GM18507 (cell line): Measurements from ENCODE around the gene CITED4.

ENCODE experiments used
- DNase-seq: peaks from one replicate; pipeline ENCODE4 v3.0.0; 2011; ENCODE audit warnings: low read depth; ENCODE audit not compliant: insufficient read length; ENCODE audit errors: extremely low spot score
- FAIRE-seq: peaks from 2 replicates; lab custom pipeline; 2011; peaks lifted over from hg19 to GRCh38; lab: Jason Lieb, UNC

The CITED4 gene

DNA sequence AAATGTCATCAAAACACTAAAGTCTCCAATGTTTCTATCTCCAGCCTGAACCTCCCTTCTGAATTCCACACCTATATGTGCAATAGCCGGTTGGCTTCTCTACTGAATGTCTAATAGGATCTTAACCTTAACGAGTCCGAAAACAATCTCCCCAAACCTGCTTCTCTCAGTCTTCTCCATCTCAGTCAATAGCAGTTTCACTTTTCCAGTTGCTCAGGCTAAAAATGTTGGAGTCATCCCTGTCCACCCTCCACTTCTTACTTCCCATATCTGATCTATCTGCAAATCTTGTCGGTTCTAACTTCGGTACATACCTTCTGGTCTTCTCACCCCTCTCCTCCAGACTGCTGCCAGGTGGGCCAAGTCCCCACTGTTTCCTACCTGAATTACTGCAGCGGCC is 25.5 kb upstream of the CITED4 start:
- no peak for DNase-seq
- no peak for FAIRE-seq

DNA sequence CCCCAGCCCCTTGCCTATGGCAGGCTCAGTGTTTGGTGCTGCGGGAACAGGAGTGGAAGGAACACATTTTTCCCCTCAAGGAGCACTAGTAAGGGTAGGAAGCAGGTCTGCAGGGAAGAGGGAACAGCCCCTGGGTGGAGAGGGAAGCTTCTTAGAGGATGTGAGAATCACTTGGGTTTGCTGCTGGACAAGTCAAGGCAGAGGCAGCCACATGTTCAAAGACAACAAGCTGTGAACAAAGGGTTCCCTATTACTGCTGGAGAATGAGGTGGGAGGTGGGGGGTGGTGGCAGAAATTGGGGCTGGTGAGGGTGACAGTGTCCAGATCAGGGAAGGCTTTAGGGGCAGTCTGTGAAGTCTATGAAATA is 24.8 kb upstream of the CITED4 start:
- DNase-seq (no peak), FAIRE-seq (no peak)

DNA sequence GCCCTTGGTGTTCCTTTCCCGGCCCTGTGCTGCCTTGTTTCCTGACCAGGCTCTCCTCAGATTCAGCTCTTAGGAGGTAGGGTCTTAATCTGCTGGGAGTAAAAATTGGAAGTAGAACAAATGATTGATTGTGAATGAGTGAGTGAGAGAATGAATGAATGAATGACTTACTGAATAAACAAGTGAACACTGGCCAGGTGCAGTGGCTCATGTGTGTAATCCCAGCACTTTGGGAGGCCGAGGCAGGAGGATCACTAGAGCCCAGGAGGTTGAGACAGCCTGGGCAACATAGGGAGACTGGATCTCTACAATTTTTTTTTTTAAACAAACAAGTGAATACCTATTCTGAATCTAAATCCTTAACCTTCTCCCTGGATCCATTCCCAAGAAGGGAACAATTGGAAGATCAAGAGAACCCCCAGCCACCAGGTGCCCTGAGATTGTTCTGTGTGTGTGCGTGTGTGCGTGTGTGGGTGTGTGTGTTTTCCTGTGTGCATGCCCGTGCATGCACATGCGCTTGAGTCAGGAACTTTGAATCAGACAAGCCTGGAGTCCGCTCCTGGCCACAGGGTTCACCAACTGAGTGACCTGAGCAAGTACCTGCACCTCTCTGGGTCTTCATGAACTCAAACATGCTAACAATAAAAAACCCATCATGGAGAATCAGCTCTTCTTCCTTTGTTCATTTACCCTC is 24.3 kb upstream of the CITED4 start:
- DNase-seq (no peak), FAIRE-seq (no peak)

DNA sequence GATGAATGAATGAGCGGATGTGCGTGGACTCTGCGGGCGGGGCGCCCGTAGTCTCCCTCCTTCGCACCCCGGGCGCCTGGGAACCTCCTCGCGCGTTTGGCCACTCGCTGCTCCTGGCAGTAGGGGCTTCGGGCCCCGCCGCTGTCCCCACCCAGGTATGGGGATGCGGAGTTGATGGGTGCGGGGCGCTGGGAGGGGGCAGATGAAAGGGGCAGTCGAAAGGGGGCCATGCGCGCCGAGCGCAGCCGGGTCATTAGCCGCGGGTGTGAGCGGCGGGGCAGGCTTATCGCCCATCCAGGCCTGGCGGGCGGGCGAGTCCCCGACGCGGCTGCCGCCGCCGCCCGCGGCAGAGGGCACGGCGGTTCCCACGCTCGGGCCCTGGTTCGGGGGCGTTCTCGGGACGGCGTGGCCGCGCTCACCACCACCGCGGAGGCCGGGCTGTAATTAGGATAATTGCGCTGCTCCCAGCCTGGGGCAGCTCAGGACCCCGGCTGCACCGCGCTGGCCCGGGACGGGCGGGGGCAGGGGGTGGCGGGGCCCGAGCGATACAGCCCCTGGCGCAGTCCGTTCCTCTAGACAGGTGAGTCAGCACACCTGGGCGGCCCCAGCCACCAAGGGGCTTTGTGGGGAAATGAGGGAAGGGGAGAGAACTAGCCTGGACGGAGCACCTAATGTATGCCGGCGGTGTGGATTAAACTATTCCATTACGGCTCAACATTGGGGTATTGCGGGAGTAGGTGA is 22.1 kb upstream of the CITED4 start:
- FAIRE-seq (no peak), DNase-seq (no peak)

DNA sequence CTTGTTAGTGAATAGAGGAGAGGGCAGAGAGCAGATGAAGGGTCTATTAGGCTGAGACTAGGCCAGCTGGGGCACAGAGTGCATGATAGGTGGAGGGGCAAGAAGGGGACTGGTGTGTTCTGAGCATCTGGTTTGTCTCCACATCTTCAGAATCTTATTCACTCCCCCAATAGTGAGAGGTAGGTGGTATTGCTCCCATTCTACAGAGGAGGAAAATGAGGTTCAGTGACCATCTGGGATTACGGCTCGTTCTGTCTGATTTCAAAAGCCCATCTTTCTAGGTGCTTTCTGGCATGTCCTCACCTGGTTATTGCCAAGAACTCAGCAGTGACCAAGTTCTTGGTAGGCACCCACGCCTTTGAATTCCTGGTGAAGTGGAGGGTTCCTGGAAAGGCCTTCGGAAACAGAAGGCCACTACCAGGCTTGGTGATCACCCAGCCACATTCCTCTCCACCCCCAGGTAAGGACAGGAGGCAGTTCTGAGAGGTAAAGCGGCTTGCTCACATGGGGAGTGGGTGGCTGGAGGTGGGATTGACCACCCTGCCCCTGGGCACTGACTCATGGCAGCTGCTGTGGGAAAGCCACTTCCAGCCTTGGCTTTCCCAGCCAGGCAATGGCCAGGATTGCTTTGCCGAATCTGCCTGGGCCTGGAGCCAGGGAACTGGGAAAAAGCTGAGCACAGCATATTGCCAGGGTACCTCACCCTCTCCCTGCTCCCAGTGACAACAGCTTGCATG is 18.8 kb upstream of the CITED4 start:
- no peak for DNase-seq
- no peak for FAIRE-seq

DNA sequence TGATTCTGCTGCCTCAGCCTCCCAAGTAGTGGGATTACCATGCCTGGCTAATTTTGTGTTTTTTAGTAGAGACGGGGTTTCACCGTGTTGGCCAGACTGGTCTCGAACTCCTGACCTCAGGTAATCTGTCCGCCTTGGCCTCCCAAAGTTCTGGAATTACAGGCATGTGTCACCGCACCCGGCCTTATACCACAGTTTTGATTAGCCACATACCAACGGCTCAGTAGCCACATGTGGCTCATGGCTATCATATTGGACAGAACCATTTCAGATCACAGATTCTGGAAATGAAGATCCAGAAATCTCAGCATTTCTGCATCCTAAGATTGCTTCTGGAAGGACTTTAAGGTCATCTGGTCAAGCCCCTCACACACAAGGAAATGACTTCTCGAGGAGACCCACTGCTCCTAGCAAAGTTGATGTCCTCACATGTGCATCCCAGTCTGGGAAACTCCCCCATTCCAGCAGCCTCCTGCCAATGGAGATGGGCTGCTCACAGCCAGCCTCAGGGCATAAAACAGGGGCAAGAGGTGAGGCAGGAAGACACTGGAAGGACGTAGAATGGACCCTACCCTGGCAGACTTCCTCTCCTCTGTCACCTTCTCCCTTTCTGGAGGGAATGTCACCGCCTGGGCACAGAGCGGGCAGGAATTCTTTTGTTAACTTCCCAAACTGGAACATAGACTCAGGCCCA is 17.5 kb upstream of the CITED4 start:
- DNase-seq (no peak), FAIRE-seq (no peak)

DNA sequence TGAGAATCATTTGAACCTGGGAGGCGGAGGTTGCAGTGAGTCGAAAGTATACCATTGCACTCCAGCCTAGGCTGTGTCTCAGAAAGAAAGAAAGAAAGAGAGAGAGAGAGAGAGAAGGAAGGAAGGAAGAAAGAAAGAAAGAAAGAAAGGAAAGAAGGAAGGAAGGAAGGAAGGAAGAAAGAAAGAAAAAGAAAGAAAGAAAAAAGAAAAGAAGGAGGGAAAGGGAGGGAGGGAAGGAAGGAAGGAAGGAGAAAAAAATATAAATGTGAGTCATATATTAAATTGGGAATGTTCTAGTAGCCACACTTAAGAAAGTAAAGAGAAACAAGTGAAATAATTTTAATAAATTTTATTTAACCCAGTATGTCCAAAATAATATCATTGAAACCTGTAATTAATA is 16.7 kb upstream of the CITED4 start:
- no peak for FAIRE-seq
- DNase-seq = no peak

DNA sequence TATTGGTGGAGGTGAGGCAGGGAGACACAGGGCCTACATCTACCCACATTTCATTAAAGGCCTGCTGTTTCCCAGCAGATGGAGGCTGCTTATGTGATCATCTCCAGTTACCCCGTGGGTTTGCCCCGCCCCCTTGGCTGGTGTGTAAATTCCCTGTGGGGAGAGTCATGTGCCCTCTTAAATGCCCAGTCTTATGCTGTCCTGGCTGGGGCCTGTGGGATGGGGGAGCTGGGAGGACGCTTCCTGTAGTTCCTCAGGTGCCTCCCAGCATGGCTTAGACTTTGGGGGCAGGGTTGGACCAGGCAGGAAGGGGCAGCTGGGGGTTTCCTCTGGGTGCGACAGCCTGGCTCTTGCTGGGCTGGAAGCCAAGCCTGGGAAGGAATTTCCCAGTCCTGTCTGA is 15.5 kb upstream of the CITED4 start:
- DNase-seq (no peak), FAIRE-seq (no peak)

DNA sequence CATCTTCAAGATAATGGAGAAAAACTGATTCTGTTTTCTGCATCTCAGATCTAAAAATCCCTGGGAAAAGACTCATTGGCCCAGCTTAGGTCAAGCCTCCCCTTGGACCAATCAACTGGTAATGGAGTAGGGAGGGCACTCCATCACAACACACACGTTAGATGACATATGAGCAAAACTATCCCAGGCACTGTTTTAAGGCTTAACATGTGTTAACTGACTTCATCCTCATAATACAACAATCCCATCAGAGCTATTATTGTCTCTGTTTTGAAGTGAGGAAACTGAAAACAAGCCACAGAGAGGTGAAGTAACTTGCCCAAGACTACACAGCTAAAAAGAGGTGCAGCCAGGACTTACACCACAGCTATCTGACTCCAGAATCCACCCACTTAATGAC is 14.7 kb upstream of the CITED4 start:
- FAIRE-seq = no peak

DNA sequence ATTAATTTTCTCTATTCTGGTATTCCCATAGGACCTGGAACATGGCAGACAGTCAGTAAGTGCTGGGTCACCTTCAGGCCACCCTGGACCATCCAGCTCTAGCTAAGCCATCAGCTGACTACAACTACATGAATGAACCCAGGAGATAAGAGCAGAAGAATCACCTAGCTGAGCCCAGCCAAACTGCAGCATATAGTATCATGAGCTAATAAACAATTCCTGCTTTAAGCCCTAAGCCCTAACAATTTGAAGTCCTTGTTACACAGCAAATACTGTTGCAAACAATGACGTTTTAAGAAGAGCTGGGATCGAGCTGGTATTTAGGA is 14.2 kb upstream of the CITED4 start:
- DNase-seq (no peak), FAIRE-seq (no peak)

More for the DNA sequence above, 14.7 kb upstream of the CITED4 start:
- DNase-seq = no peak

DNA sequence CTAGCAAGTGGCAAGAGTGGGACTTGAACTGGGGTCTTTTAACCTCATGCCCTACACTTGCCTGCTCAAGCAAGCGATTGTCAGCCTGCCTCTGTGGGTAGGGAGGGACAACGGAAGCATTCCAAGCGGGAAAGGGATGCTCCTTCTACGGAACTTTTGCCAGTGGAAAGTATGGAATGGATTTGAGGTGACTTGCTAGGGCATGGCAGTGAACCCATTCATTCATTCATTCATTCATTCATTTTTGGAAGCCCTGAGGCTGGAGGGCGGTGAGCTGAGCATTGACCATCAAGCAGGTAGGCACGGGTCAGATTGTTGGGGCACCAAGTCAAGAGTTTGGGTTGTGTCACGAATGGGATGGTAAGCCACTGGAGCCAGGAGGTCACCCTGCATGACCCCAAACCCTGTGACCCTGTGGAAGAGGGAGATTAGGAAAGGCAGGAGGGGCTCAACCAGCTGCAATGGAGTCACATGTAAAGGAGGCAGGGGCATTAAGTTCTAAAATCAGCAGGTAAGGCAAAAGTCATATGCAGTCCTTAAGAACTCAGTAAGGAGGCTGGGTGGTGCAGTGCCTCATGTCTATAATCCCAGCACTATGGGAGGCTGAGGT is 11.8 kb upstream of the CITED4 start:
- no peak for FAIRE-seq
- no peak for DNase-seq

DNA sequence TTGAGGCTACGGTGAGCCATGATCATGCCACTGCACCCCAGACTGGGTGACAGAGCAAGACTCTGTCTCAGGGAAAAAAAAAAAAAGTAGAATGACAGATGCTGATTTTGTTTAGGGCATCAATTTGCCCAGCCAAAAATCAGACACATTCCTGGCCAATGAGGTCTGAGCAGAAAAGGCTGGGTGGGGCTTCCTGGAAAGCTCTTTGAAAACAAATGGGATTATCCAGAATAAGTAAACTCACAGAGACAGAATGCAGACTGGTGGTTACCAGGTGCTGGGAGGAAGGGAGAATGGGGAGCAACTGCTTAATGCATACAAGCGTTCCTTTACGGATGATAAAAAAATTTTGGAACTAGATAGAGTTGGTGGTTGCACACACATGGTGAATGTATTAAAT is 10.1 kb upstream of the CITED4 start:
- DNase-seq = no peak
- FAIRE-seq = no peak

DNA sequence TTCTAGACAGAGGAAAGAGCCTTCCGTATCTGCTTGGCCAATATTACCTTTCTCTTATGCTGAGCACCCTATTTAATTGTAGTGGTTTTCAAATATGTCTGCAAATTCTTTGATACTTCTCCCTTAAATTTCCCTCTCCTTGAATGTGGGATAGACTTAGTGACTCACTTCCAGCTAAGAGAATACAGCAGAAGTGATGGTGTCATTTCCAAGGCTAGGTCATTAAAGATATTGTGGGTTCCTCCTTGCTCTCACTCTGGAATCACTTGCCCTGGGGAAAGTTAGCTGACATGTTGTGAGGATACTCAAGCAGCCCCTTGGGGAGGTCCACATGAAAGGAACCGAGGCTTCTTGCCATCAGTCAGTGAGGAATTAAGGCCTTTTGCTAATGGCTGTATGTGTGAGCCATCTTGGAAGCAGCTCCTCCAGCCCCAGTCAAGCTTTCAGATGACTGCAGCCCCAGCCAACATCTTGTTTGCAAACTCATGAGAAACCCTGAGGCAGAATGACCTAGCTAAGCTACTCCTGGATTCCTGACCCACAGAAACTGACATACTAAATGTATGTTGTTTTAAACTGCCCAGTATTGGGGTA is 8.1 kb upstream of the CITED4 start:
- DNase-seq = no peak
- no peak for FAIRE-seq

DNA sequence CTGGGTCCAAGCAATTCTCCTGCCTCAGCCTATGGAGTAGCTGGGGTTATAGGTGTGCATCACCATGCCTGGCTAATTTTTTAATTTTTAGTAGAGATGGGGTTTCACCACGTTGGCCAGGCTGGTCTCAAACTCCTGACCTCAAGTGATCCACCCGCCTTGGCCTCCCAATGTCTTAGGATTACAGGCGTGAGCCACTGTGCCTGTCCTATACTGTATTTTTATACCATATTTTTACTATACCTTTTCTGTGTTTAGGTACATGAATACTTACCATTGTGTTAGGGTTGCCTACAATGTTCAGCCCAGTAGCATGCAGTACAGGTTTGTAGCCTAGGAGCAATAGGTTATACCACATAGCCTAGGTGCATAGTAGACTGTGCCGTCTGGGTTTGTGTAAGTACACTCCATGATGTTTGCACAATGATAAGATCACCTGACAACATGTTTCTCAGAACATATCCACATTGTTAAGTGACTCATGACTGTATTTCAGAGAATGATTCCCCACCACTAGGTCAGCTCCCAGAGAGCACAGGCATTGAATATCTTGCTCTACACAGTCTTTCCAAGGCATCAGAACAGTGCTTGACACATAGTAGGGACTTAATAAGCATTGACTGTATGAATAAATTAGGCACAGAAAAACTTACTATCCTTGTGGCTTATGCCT is 6.0 kb upstream of the CITED4 start:
- DNase-seq = no peak
- no peak for FAIRE-seq

DNA sequence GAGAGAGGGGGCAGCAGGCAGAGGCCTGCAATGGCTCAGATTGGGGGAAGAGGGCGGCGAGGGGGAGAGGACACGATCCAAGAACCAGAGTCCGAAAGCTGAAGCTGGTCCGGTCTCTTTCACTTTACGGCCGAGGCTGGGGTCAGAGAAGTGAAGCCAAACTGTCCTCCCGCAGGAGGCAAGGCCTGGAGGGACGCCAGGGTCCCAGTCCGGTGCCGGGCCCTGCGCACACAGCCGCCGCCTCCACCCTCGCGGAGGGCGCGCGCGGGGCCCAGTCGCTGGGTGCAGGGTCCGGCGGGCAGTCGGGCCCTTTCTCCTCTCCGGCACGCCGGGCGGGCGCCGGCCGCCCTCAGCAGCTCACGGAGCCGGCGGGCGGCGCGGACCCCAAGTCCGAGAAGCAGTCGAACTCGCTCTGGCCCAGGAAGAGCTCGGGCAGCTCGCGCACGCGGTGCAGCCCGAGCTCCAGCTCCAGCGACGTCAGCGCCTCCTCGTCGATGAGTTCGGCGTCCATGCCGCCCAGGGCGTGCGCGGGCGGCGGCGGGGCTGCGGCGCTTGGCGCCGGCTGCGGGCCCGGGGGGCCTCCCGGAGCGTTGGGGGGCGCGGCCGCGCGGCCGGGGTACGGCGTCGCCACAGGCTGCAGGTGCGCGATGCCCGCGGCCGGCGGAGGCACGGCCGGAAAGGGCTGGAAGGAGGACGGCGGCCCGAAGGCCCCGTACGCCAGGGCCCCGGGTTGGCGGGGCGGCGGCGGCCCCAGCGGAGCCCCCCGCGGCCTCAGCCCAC is 749 bp downstream of the CITED4 start:
- no peak for DNase-seq
- no peak for FAIRE-seq

DNA sequence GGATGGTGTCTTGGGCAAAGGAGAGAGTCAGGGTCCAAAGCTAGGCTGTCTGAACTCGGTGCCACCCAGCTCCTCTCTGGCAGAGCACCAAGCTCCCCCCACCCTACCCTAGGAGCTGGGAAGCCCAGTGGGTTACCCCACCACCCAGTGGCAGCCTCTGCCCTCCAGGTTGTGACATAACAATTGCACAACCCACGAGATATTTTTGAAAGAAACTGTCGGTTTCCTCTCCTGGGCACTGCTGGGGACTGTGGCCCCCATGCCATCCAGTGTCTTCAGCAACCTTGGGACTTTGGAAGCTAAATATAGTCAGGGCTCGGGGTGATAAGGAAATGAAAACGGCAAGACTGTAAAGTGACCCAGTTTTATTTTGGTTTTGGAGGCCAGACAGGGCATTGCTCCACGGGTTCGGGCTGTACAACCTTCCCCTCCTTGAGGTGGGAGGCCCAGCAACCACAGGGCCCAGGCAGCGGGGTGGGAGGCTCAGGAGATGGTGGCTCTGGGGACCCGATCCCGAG is 1.4 kb downstream of the CITED4 start:
- FAIRE-seq (no peak), DNase-seq (no peak)

DNA sequence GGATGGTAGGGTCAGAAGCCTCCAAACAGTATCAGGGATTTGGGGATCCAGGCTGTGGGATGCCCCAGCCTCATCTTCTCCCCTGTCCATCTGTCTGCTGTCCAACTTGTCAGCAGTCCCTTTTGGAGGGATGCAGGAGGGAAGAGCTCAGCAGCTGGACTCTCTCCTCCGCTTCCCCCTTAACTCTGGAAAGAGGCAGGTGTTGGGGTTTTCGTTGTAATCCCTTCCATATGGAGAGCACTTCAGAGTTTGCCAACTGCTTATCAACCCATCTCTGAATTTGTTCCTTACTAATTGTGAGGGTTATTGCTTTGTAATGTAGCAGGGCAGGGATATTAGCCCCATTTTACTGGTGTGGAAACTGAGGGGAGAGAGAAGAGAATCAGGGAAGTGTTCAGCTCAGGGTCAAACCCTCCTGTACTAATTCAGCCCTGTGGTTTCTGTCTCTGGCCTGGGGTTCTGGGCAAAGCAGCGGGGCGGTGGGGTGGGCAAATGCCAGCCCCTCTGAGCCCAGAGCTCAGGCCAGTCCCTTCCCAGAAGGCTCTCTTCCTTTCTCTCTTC is 3.2 kb downstream of the CITED4 start:
- FAIRE-seq (no peak), DNase-seq (no peak)

DNA sequence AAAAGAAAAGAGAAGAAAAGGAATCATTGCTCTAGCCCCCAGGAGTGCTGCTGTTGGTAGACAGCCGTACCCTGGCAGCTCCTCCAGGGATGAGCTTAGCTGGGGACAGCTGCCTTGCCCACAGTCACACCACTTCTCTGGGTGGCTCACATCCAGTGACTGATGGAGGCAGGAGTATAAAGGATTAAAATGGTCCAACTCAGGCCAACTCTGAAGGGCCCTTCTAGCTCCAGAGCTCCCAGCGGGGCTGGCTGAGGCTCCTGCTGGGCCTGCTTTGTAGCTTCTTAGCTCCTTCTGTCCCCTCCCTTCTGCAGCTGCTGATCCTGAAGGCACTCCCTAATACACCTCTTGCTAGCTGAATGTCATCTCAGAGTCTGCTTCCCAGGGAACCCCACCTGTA is 4.4 kb downstream of the CITED4 start:
- no peak for DNase-seq
- no peak for FAIRE-seq
